K562 (cell line): ENCODE measurements around the gene AFM. TPM values are rescaled to one million over a fixed set of nuclear protein-coding genes. Genes with fewer than 3 reads are reported as not detected.

Source experiments
- ATAC-seq: fragments of 200-7000 bp; cut with Tn5 transposase; 3 replicates; pipeline ENCODE4 v1.9.1; 2020; ENCODE audit warnings: moderate library complexity
- BruUV-seq: library from RNA; stranded (reverse); fragments of 400-500 nt; replicated peaks from 2 replicates; lab custom pipeline; 2021; lab: Mats Ljungman, UMichigan
- CTCF ChIA-PET: fragments of 300-600 bp; formaldehyde crosslinking; extraction: SDS; loops from one replicate; lab custom pipeline; 2021; ENCODE audit warnings: low intra/inter-chr PET ratio; lab: Yijun Ruan, JAX
- POLR2A ChIA-PET: fragments of 300-600, 350-650 bp; sonication (Branson Sonifier 250); formaldehyde crosslinking; extraction: SDS; loops from one replicate; lab custom pipeline; 2021; ENCODE audit warnings: antibody characterized with exemption, inconsistent platforms; lab: Yijun Ruan, JAX
- DNase-seq, 4 experiments: peaks; one replicate each; pipeline versions ENCODE4 v3.0.0 to v3.0.0-alpha.2; 2011 to 2018; ENCODE audit warnings: low spot score in 3 of 4, mixed read lengths in 3 of 4; ENCODE audit errors: extremely low read depth in 1 of 4
- FAIRE-seq: peaks from 2 replicates; lab custom pipeline; 2011; peaks lifted over from hg19 to GRCh38; lab: Jason Lieb, UNC
- H2AFZ ChIP-seq: 2 replicates; pipeline ENCODE4 v1.6.0; 2011; ENCODE audit warnings: low read depth, low read length, control low read depth, inconsistent platforms
- H3K27ac ChIP-seq: fragments of 200-600 bp; 3 replicates; pipeline ENCODE4 v1.8.0; 2011; ENCODE audit warnings: low read depth, mild to moderate bottlenecking, control low read depth, inconsistent platforms, low read length, moderate library complexity, mixed read lengths; ENCODE audit errors: extremely low read depth
- H3K27me3 ChIP-seq, 2 experiments: fragments of 300-600 bp in 1 of 2; 2 replicates in 1 of 2; 3 replicates in 1 of 2; pipeline versions ENCODE4 v1.6.0 to v1.8.0; 2011; ENCODE audit warnings: inconsistent platforms in 2 of 2, low read length in 2 of 2, mild to moderate bottlenecking in 1 of 2, mixed read lengths in 1 of 2, moderate library complexity in 1 of 2; ENCODE audit not compliant: control insufficient read depth in 2 of 2, insufficient read depth in 2 of 2
- H3K36me3 ChIP-seq: fragments of 300-600 bp; 3 replicates; pipeline ENCODE4 v1.8.0; 2011; ENCODE audit warnings: mild to moderate bottlenecking, low read length, inconsistent platforms; ENCODE audit not compliant: control insufficient read depth, insufficient read depth
- H3K4me1 ChIP-seq, 2 experiments: fragments of 200-600 bp in 1 of 2; replicated peaks in 1 of 2; 2 replicates in 1 of 2; 3 replicates in 1 of 2; pipeline versions ENCODE4 v1.5.1 to v1.8.0; 2011; ENCODE audit warnings: inconsistent platforms in 2 of 2, low read length in 2 of 2, mild to moderate bottlenecking in 1 of 2, mixed read lengths in 1 of 2, moderate library complexity in 1 of 2; ENCODE audit not compliant: control insufficient read depth in 2 of 2, insufficient read depth in 2 of 2
- H3K4me2 ChIP-seq: 2 replicates; pipeline ENCODE4 v1.6.1; 2011; ENCODE audit warnings: low read length, control low read depth, inconsistent platforms, mixed read lengths; ENCODE audit not compliant: insufficient read depth
- H3K4me3 ChIP-seq: fragments of 200-600 bp; sonication (generic), shearing (Covaris generic); 2 replicates; pipeline ENCODE4 v1.5.1; 2016; ENCODE audit warnings: control low read depth, inconsistent platforms
- H3K79me2 ChIP-seq: fragments of 200-600 bp; 3 replicates; pipeline ENCODE4 v1.8.0; 2011; ENCODE audit warnings: low read length, inconsistent platforms; ENCODE audit not compliant: control insufficient read depth, insufficient read depth
- H3K9ac ChIP-seq, 2 experiments: 2 replicates each; pipeline versions ENCODE4 v1.6.0 to v1.6.1; 2011; ENCODE audit warnings: low read depth in 2 of 2, low read length in 2 of 2, control low read depth in 1 of 2, inconsistent platforms in 1 of 2, mild to moderate bottlenecking in 1 of 2, mixed read lengths in 1 of 2; ENCODE audit not compliant: insufficient read depth in 1 of 2
- H3K9me1 ChIP-seq: one replicate; pipeline ENCODE4 v1.6.0; 2011; ENCODE audit warnings: inconsistent platforms, mild to moderate bottlenecking, low read length, moderate library complexity; ENCODE audit not compliant: control insufficient read depth, insufficient read depth
- H3K9me3 ChIP-seq: replicated peaks from 2 replicates; pipeline ENCODE4 v1.5.1; 2011; ENCODE audit warnings: low read depth, low read length, inconsistent platforms; ENCODE audit not compliant: control insufficient read depth, insufficient read depth
- H4K20me1 ChIP-seq: replicated peaks from 2 replicates; pipeline ENCODE4 v1.6.1; 2011; ENCODE audit warnings: low read length, inconsistent platforms, mixed read lengths; ENCODE audit not compliant: control insufficient read depth, insufficient read depth
- BHLHE40 ChIP-seq: IDR thresholded peaks from 2 replicates; pipeline ENCODE4 v1.6.1; 2011; ENCODE audit warnings: low read length, improper control_type of control experiment
- MAFG ChIP-seq: fragments of 450-650 bp; conservative IDR thresholded peaks from 2 replicates; pipeline ENCODE4 v1.6.1; 2016; ENCODE audit warnings: missing genetic modification characterization, missing compliant biosample characterization
- ZNF239 ChIP-seq: fragments of 250-450 bp; sonication (Bioruptor Pico); IDR thresholded peaks from 2 replicates; pipeline ENCODE4 v1.4.0; 2020; ENCODE audit warnings: mild to moderate bottlenecking
- ZNF280A ChIP-seq: fragments of 450-650 bp; IDR thresholded peaks from 2 replicates; pipeline ENCODE4 v1.6.1; 2018; ENCODE audit warnings: mild to moderate bottlenecking, low read depth; ENCODE audit not compliant: partially characterized antibody
- ZNF668 ChIP-seq: fragments of 250-450 bp; sonication (Bioruptor Pico); IDR thresholded peaks from 2 replicates; pipeline ENCODE4 v1.8.0; 2022; ENCODE audit warnings: mild to moderate bottlenecking, inconsistent platforms
- WGBS: fragments of 100-300 bp; shearing (Covaris generic); methylation state at CpG from one replicate; pipeline ENCODE4 v1.1.6; 2016; ENCODE audit warnings: low coverage, mixed read lengths; ENCODE audit not compliant: insufficient coverage; ENCODE audit errors: missing lambda C conversion rate; 5-methylcytosine and 5-hydroxymethylcytosine counted together
- in situ Hi-C: fragments of 300-500 bp; cut with MboI; formaldehyde crosslinking; loops from 4 replicates; pipeline ENCODE4 v1.15.0; 2018; ENCODE audit warnings: inconsistent platforms, mixed read lengths
- intact Hi-C: fragments of 100-400 bp; cut with micrococcal nuclease; formaldehyde crosslinking; loops from 2 replicates; pipeline ENCODE4 v1.14.2; 2022
- polyA plus RNA-seq, 8 experiments: library from polyadenylated mRNA; depleted of rRNA in 4 of 8; stranded (reverse) in 5 of 8; unstranded in 3 of 8; fragments of >200 nt; fragmentation: Nextera tagmentation in 2 of 8; fragmentation: Illumina TruSeq in 1 of 8; extraction: Ambion mirVana in 2 of 8; extraction: Trizol in 1 of 8; gene quantifications; 2 replicates each; pipeline versions ENCODE4 v1.2.1 to v1.2.3, GENCODE V29; 2011 to 2014; ENCODE audit warnings: inconsistent platforms in 1 of 8, missing spikeins in 1 of 8
- total RNA-seq, 7 experiments: library from RNA; depleted of rRNA in 6 of 7; stranded (reverse); fragments of >200 nt in 6 of 7; fragmentation: Illumina TruSeq in 2 of 7; extraction: Trizol in 2 of 7; gene quantifications; 2 replicates each; pipeline versions ENCODE4 v1.2.1 to v1.2.3, GENCODE V29; 2011 to 2021; ENCODE audit warnings: low replicate concordance in 1 of 7

Gene AFM
- total and polyA plus RNA-seq, 9 of the 15 experiments (the other 6 are each of a cell fraction or from before 2014, with no cell fraction given): 0.07 to 0.15 (median 0.12) TPM; not detected in 5

GRCh38 chr4:73435984-73436383, 45.6 kb upstream of the AFM start, which contains the start of gene AFP:
AFP (plus strand) TSS chr4:73436221; CDS start chr4:73436263, 42 bp downstream.
- Histone ChIP-seq H3K9me3 (no peaks in the 10 kb centered on the region), H3K79me2 (no peaks in the 10 kb centered on the region), H3K36me3 (no peaks in the 10 kb centered on the region), H3K9ac (no peak within 1 kb of the TSS), H2AFZ (no peak within 1 kb of the TSS), H3K4me1 (peaks cover 0 to 13% of the 10 kb centered on the region in 2 experiments; a peak in 2 of 5 replicates), H3K9me1 (no peaks in the 10 kb centered on the region), H3K27ac (no peak within 1 kb of the TSS), H3K4me2 (no peak within 1 kb of the TSS), H3K27me3 (no peaks in the 10 kb centered on the region), H3K4me3 (no peak within 1 kb of the TSS), H4K20me1 (no peaks in the 10 kb centered on the region)
- DNase-seq: no peak
- ChIA-PET CTCF (no interaction called here), POLR2A (no interaction called here)
- intact Hi-C loops (no loop called here), in situ Hi-C loops (no loop called here)
- FAIRE-seq: no peak
- no peak for ATAC-seq
- 75% methylated on average over 1 of the region's 1 CpG for WGBS
- no TSS peak for BruUV-seq
- TF ChIP-seq ZNF280A (no peak), MAFG (no peak), BHLHE40 (no peak), ZNF239 (no peak), ZNF668 (CRISPR knock-in tag) (no peak)
